Mesenchymal stem cell (in vitro differentiated cells and primary cell): ENCODE measurements around the gene MRM3.
"Not testable (repeated sequence)": the region's sequence is repeated elsewhere in the genome, so short reads cannot be mapped to it uniquely, and the experiment has no call there.

ENCODE experiments used
- DNase-seq: peaks from one replicate; pipeline ENCODE4 v3.0.0-alpha.2; 2013
- H2AFZ ChIP-seq: one replicate; pipeline ENCODE4 v1.6.1; 2013; ENCODE audit warnings: low read depth, mild to moderate bottlenecking, control low read depth, inconsistent platforms, low read length, moderate library complexity
- H2AK5ac ChIP-seq: 2 replicates; pipeline ENCODE4 v1.6.1; 2013; ENCODE audit warnings: low read length, moderate library complexity, mild to moderate bottlenecking, inconsistent platforms; ENCODE audit not compliant: severe bottlenecking
- H2BK120ac ChIP-seq: one replicate; pipeline ENCODE4 v1.6.1; 2013; ENCODE audit warnings: low read depth, mild to moderate bottlenecking, inconsistent platforms, low read length, moderate library complexity
- H2BK12ac ChIP-seq, 2 experiments: one replicate each; pipeline ENCODE4 v1.6.1; 2013; ENCODE audit warnings: inconsistent platforms in 2 of 2, low read length in 2 of 2, mild to moderate bottlenecking in 2 of 2, moderate library complexity in 2 of 2, control low read depth in 1 of 2
- H2BK15ac ChIP-seq: one replicate; pipeline ENCODE4 v1.6.1; 2013; ENCODE audit warnings: mild to moderate bottlenecking, low read depth, inconsistent platforms; ENCODE audit not compliant: poor library complexity, severe bottlenecking
- H2BK5ac ChIP-seq: 2 replicates; pipeline ENCODE4 v1.6.1; 2013; ENCODE audit warnings: low read depth, mild to moderate bottlenecking, low read length, control low read depth, inconsistent platforms; ENCODE audit not compliant: poor library complexity, severe bottlenecking
- H3K14ac ChIP-seq, 2 experiments: one replicate each; pipeline ENCODE4 v1.6.1; 2013; ENCODE audit warnings: inconsistent platforms in 2 of 2, low read length in 2 of 2, control low read depth in 1 of 2, mild to moderate bottlenecking in 1 of 2, moderate library complexity in 1 of 2
- H3K18ac ChIP-seq, 2 experiments: one replicate each; pipeline ENCODE4 v1.6.1; 2013; ENCODE audit warnings: inconsistent platforms in 2 of 2, low read length in 2 of 2, control low read depth in 1 of 2, low read depth in 1 of 2, mild to moderate bottlenecking in 1 of 2
- H3K23ac ChIP-seq, 2 experiments: one replicate each; pipeline ENCODE4 v1.6.1; 2013; ENCODE audit warnings: inconsistent platforms in 2 of 2, low read length in 2 of 2, mild to moderate bottlenecking in 2 of 2, moderate library complexity in 2 of 2, control low read depth in 1 of 2
- H3K27ac ChIP-seq: 2 replicates; pipeline ENCODE4 v1.5.1; 2013; ENCODE audit warnings: mild to moderate bottlenecking, moderate library complexity, low read length, control low read depth, inconsistent platforms; ENCODE audit not compliant: poor library complexity, severe bottlenecking
- H3K27me3 ChIP-seq, 2 experiments: 2 replicates each; pipeline versions ENCODE4 v1.6.1 to v1.7.0; 2013; ENCODE audit warnings: low read length in 2 of 2, mild to moderate bottlenecking in 2 of 2, moderate library complexity in 2 of 2, control low read depth in 1 of 2, inconsistent platforms in 1 of 2; ENCODE audit not compliant: control insufficient read depth in 1 of 2, insufficient read depth in 1 of 2
- H3K36me3 ChIP-seq, 2 experiments: 2 replicates each; pipeline versions ENCODE4 v1.6.1 to v1.7.0; 2013; ENCODE audit warnings: low read length in 2 of 2, control low read depth in 1 of 2, inconsistent platforms in 1 of 2, low read depth in 1 of 2, mild to moderate bottlenecking in 1 of 2; ENCODE audit not compliant: insufficient read depth in 2 of 2, control insufficient read depth in 1 of 2
- H3K4ac ChIP-seq, 2 experiments: one replicate each; pipeline ENCODE4 v1.6.1; 2013; ENCODE audit warnings: inconsistent platforms in 2 of 2, low read length in 2 of 2, mild to moderate bottlenecking in 2 of 2, moderate library complexity in 2 of 2, control low read depth in 1 of 2, low read depth in 1 of 2
- H3K4me1 ChIP-seq: 2 replicates; pipeline ENCODE4 v1.6.1; 2013; ENCODE audit warnings: low read depth, low read length, control low read depth; ENCODE audit not compliant: control insufficient read depth, insufficient read depth
- H3K4me2 ChIP-seq: 2 replicates; pipeline ENCODE4 v1.6.1; 2013; ENCODE audit warnings: low read length, mild to moderate bottlenecking, inconsistent platforms; ENCODE audit not compliant: poor library complexity, severe bottlenecking
- H3K4me3 ChIP-seq, 2 experiments: 2 replicates each; pipeline versions ENCODE4 v1.5.1 to v1.7.0; 2013; ENCODE audit warnings: low read length in 2 of 2, mild to moderate bottlenecking in 2 of 2, control low read depth in 1 of 2, low read depth in 1 of 2; ENCODE audit not compliant: insufficient read depth in 1 of 2
- H3K79me1 ChIP-seq: replicated peaks from 2 replicates; pipeline ENCODE4 v1.6.1; 2013; ENCODE audit warnings: mild to moderate bottlenecking, control low read depth, low read length, inconsistent platforms; ENCODE audit not compliant: poor library complexity, severe bottlenecking
- H3K9ac ChIP-seq: 2 replicates; pipeline ENCODE4 v1.7.0; 2013; ENCODE audit warnings: mild to moderate bottlenecking, low read length, moderate library complexity
- H3K9me3 ChIP-seq: 2 replicates; pipeline ENCODE4 v1.7.0; 2013; ENCODE audit warnings: mild to moderate bottlenecking, low read length; ENCODE audit not compliant: control insufficient read depth
- H4K8ac ChIP-seq: one replicate; pipeline ENCODE4 v1.6.1; 2013; ENCODE audit warnings: inconsistent platforms, mild to moderate bottlenecking, low read length, moderate library complexity
- H4K91ac ChIP-seq: one replicate; pipeline ENCODE4 v1.6.1; 2013; ENCODE audit warnings: mild to moderate bottlenecking, low read length, inconsistent platforms
- WGBS: methylation state at CpG from one replicate; pipeline ENCODE4 v1.1.7; 2013; ENCODE audit warnings: mixed read lengths; 5-methylcytosine and 5-hydroxymethylcytosine counted together

MRM3 gene

GRCh38 chr17:784143-784542, 2.0 kb downstream of the MRM3 start:
- Histone ChIP-seq H2BK5ac (no peak overlapping the region), H3K79me1 (peaks cover 17% of the 10 kb centered on the region), H3K27ac (no peak overlapping the region), H2BK12ac (no peak overlapping the region), H3K4ac (no peak overlapping the region), H3K9ac (peak overlapping the region; percentile 29), H2BK15ac (no peak overlapping the region), H3K4me3 (no peak overlapping the region), H3K9me3 (no peaks in the 10 kb centered on the region), H3K4me1 (peaks cover 8% of the 10 kb centered on the region), H2AK5ac (no peak overlapping the region), H3K27me3 (no peaks in the 10 kb centered on the region), H3K4me2 (no peak overlapping the region), H3K14ac (no peak overlapping the region), H2AFZ (no peak overlapping the region), H2BK120ac (no peak overlapping the region), H4K91ac (no peak overlapping the region), H3K36me3 (peaks cover 15 to 28% of the 10 kb centered on the region in 2 experiments), H4K8ac (no peak overlapping the region), H3K18ac (no peak overlapping the region), H3K23ac (no peak overlapping the region)
- WGBS: 95% methylated on average over 3 of the region's 3 CpGs
- no peak for DNase-seq

- not testable (repeated sequence) for H3K27me3 ChIP-seq, H3K4ac ChIP-seq, H2AFZ ChIP-seq, H2AK5ac ChIP-seq, H3K27ac ChIP-seq, H2BK120ac ChIP-seq, H3K9me3 ChIP-seq, H3K4me1 ChIP-seq, H2BK15ac ChIP-seq, H2BK12ac ChIP-seq, H4K8ac ChIP-seq, DNase-seq, H4K91ac ChIP-seq, H2BK5ac ChIP-seq, H3K4me2 ChIP-seq, H3K18ac ChIP-seq, H3K23ac ChIP-seq, H3K9ac ChIP-seq, H3K14ac ChIP-seq, H3K4me3 ChIP-seq
- WGBS: 89% methylated on average over 7 of the region's 7 CpGs
- Histone ChIP-seq H3K79me1 (peaks cover 19% of the 10 kb centered on the region), H3K36me3 (peaks cover 27 to 41% of the 10 kb centered on the region in 2 experiments)
Observed at GRCh38 chr17:785901-786300, 3.7 kb downstream of the MRM3 start.

GRCh38 chr17:787641-788221, 5.6 kb downstream of the MRM3 start:
- H2AK5ac ChIP-seq: no peak overlapping the region
- H3K4me3 ChIP-seq: no peak overlapping the region
- H3K23ac ChIP-seq: no peak overlapping the region
- no peak overlapping the region for H2BK12ac ChIP-seq
- no peak overlapping the region for H3K9ac ChIP-seq
- no peak for DNase-seq
- no peak overlapping the region for H2AFZ ChIP-seq
- no peak overlapping the region for H4K8ac ChIP-seq
- no peak overlapping the region for H4K91ac ChIP-seq
- peaks cover 41 to 59% of the 10 kb centered on the region in 2 experiments for H3K36me3 ChIP-seq
- no peak overlapping the region for H3K18ac ChIP-seq
- no peak overlapping the region for H2BK15ac ChIP-seq
- no peak overlapping the region for H2BK120ac ChIP-seq
- WGBS: 95% methylated on average over 12 of the region's 12 CpGs
- no peaks in the 10 kb centered on the region for H3K9me3 ChIP-seq
- H3K79me1 ChIP-seq: peaks cover 18% of the 10 kb centered on the region
- no peak overlapping the region for H3K14ac ChIP-seq
- no peak overlapping the region for H2BK5ac ChIP-seq
- H3K27ac ChIP-seq: no peak overlapping the region
- H3K27me3 ChIP-seq: no peaks in the 10 kb centered on the region
- no peak overlapping the region for H3K4me2 ChIP-seq
- no peak overlapping the region for H3K4ac ChIP-seq
- peaks cover 5% of the 10 kb centered on the region for H3K4me1 ChIP-seq

GRCh38 chr17:788551-788950, 6.4 kb downstream of the MRM3 start:
- H3K4me2 ChIP-seq: no peak overlapping the region
- H2BK5ac ChIP-seq: no peak overlapping the region
- no peak overlapping the region for H2AFZ ChIP-seq
- H2AK5ac ChIP-seq: no peak overlapping the region
- H3K4me1 ChIP-seq: peaks cover 2% of the 10 kb centered on the region
- H2BK15ac ChIP-seq: no peak overlapping the region
- H3K9me3 ChIP-seq: no peaks in the 10 kb centered on the region
- peaks cover 18% of the 10 kb centered on the region for H3K79me1 ChIP-seq
- H3K27me3 ChIP-seq: no peaks in the 10 kb centered on the region
- no peak overlapping the region for H4K8ac ChIP-seq
- DNase-seq: no peak
- H3K14ac ChIP-seq: no peak overlapping the region
- no peak overlapping the region for H4K91ac ChIP-seq
- H3K4ac ChIP-seq: no peak overlapping the region
- no peak overlapping the region for H2BK120ac ChIP-seq
- H3K23ac ChIP-seq: no peak overlapping the region
- no peak overlapping the region for H3K4me3 ChIP-seq
- H3K36me3 ChIP-seq: peaks cover 44 to 61% of the 10 kb centered on the region in 2 experiments
- no peak overlapping the region for H2BK12ac ChIP-seq
- no peak overlapping the region for H3K18ac ChIP-seq
- WGBS: 92% methylated on average over 4 of the region's 4 CpGs
- H3K27ac ChIP-seq: no peak overlapping the region
- no peak overlapping the region for H3K9ac ChIP-seq
